OCI-M2 (cell line): ENCODE results near the gene BMP8A.
"Not testable (repeated sequence)": the region's sequence is repeated elsewhere in the genome, so short reads cannot be mapped to it uniquely, and the experiment has no call there.

ENCODE experiments used
- DNase-seq: peaks from one replicate; lab custom pipeline; 2025; ENCODE audit not compliant: unreplicated experiment; lab: John Stamatoyannopoulos, UW

BMP8A gene

GRCh38 chr1:39481289-39481688 lies 10.1 kb upstream of the BMP8A start:
- no peak for DNase-seq

DNA sequence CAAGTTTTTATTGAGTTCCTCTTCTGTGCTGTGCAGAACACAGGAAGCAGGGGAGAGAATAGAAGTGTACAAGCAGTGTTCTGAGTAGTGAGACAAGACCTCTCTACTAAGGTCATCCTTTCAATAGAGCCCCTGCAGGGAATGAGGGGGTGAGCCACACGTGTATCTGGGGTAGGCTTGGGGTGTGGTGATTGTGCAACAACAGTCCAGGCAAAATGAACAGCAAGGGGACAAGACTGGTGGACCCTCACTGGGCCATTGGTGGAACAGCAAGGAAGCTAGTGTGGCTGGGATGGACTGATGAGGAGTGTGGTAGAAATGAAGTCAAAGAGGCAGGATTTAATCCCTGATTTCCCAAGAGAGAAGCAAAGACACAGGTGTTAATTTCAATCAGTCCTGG lies 8.2 kb upstream of the BMP8A start:
- DNase-seq, result no peak

DNA sequence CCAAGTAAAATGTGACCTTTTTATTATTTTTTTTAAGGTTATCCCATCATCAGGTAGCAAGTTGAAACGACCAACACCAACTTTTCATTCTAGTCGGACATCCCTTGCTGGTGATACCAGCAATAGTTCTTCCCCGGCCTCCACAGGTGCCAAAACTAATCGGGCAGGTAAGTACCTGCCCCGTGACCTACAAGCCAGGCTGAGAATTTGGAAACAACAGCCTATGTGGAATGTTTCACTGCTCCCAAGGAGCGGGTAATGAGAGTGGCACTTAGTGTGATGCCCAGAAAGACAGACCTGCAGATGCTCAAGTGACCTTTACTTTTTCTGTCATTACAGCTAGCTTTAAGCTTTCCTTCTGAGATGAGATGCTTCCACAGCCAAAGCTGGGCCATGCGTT lies 6.9 kb upstream of the BMP8A start:
- DNase-seq, result no peak

DNA sequence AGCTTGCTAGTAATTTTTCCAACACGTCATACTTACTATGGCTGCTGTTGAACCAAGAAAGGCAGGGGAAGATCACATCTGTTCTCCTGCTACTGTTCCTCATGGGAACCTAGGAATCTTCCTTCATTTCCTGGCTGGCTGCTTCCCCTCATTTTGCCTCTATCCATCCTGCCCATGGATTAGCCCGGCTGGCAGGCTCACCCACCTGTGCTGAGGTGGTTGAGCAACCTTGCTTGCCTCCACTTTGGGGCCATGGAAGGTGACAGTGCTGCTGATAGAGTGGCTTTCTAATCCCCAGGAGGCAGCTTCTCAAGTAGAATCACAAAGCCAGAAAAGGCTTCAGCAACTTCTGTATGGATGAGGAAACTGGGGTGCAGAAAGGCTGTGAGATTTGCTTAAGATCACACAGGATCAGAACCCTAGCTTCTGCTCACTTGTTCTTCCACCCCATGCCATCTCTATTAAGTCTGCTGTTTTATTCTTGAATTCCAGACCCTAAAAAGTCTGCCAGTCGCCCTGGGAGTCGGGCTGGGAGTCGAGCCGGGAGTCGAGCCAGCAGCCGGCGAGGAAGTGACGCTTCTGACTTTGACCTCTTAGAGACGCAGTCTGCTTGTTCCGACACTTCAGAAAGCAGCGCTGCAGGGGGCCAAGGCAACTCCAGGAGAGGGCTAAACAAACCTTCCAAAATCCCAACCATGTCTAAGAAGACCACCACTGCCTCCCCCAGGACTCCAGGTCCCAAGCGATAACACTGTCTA lies 6.2 kb upstream of the BMP8A start:
- DNase-seq, result no peak

- DNase-seq, result no peak
Observed at GRCh38 chr1:39488012-39488545, 3.4 kb upstream of the BMP8A start.

- no peak for DNase-seq
Observed at GRCh38 chr1:39488793-39489566, 2.5 kb upstream of the BMP8A start.

- DNase-seq, result no peak
Observed at GRCh38 chr1:39489567-39490239, 1.7 kb upstream of the BMP8A start.

GRCh38 chr1:39490596-39491145 lies 765 bp upstream of the BMP8A start:
- no peak for DNase-seq

DNA sequence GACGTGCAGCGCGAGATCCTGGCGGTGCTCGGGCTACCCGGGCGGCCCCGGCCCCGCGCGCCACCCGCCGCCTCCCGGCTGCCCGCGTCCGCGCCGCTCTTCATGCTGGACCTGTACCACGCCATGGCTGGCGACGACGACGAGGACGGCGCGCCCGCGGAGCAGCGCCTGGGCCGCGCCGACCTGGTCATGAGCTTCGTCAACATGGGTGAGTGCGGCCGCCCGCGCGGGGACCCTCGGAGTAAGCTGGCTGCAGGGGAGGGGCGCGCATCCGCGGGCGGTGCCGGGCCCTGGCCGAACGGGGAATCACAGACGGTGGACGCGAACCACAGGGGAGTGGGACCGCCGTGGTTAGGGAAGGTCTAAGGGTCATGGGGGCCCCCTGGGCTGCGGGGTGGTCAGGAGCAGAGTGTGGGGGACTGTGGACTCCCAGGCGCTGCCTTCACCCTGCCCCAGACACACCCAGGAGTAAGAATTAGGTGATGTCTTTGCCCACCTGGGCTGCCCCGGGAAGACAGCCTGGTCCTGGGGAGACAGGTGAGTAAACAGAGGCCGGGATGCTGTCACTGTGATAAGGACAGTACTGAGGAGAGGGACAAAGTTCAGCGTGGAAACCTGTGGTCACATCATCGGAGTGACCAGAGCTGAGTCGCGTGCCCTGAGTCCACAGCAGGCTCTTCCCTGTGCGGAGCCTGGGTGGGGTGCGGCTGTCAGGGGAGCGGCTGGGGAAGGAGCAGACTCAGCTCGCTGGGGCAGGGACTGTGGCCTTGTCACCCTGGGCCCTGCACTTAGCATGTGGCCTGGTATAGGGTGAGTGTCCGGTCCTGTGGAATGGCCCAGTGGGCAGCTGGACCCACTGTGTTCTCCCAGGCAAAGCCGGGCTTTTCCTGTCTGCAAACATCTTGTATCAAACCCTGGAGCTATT lies 944 bp downstream of the BMP8A start:
- DNase-seq, result not testable (repeated sequence)

DNA sequence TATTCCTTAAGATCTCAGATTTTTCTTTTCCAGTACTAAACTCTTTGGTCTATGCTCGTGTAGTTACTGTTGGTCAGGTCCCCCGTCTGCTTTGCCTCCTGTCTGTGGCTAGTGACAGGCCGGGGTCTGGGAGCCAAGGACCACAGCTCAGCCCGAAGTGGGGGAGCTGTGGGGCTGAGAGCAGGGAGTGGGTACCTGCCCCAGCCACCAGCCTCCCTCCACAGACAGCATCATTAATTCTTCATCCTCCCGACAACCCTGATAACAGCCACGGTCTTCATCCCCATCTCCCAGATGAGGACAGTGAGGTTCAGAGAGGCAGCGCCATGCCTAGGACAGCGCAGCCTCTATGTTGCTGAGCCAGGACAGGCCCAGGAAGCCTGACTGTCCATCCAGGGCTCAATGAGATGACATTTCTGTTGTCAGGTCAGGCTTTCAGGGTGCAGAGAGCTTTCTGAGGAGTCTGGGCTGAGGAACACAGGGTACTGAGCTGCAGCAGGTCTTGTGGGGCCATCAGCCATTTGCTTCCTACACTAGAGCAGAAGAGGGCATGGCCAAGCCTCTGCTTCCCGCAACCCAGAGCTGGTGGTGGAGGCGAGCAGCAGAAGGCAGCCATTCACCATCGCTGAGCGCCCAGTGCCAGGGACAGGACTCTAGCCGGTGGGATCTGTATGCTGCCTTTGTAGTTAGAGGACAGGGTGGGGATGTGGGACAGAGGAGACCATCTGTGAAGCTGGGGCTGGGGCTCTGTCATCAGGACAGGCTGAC lies 1.8 kb downstream of the BMP8A start:
- not testable (repeated sequence) for DNase-seq

DNA sequence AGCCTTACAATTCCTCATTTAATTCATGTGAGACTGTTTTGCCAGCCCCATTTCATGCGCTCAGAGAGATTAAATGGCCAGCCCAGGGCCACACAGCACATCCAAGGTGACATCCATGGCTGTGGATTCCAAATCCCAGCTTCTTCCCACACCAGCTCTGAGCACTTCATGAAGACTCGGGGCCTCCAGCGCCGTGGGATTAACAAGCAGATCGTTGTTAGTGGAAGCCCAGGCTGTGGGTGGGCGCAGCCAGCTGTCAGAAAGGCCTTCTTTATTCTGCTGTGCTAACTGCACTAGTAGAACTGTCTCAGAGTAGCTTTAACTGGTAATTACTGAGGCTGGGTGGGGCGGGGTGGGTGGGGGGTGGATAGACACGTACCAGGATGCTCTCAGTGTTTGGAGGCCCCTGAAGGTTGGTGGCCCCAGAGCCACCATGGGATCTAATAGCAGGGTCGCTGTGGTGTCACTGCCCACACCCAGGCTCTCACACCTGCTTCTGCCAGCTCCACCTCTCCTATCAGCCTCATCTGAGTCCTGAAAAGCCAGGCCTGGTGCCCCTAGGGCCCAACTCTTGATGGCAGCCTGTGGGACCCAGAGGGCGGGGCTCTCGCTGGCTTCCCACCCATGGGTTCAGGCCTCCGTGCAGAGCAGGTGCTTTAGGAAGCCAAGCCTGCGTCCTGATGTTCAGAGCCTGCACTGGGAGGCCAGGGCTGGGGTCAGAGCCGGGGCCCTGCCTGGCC lies 3.4 kb downstream of the BMP8A start:
- no peak for DNase-seq

DNA sequence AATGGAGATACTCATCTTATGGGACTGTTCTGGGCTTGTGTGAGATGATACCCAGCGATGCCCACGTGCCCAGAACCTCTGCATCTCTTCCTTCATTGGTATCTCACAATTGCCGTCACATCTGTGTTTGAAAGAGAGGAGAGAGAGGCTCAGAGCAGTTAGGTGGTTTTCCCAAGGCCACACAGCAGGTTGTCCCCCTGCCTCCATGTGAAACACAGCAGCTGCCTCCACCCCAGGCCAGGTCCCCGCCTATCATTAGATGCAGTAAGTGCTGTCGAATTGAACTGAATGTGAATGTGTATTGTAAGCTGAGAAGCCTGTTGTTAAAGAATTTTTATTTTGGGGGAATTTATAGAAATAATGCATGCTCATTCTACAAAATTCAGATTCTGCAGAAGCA lies 5.1 kb downstream of the BMP8A start:
- DNase-seq, result not testable (repeated sequence)

- no peak for DNase-seq
Observed at GRCh38 chr1:39497585-39497984, 6.1 kb downstream of the BMP8A start.

DNA sequence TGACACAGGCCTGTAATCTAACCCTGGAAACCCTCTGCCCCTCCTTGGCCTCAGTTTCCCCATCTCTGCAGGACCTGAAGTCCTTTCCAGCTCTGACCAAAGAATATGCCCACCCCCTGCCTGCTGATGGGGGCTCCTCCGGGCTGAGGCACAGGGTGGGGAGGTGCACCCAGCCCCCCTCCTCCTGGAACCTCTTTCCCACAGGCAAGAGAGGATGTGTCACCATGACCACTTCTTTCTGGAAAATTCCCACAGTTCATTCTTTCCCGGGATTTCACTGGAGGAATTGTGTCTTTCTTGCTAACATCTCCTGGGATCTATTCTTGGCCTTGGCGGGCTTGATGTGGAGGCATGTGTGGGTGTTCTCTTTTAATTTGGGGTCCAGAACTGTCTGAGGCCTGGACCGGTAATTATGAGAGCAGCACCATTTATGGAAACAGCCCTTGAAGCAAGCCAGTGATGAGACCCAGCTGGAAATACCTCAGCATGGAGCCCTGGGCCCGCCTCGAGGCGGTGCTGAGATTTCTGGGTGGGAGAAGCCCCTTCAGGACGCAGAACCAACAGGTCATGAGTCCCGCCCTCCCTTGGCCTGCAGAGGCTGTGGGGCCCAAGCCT lies 6.8 kb downstream of the BMP8A start:
- DNase-seq, result not testable (repeated sequence)

DNA sequence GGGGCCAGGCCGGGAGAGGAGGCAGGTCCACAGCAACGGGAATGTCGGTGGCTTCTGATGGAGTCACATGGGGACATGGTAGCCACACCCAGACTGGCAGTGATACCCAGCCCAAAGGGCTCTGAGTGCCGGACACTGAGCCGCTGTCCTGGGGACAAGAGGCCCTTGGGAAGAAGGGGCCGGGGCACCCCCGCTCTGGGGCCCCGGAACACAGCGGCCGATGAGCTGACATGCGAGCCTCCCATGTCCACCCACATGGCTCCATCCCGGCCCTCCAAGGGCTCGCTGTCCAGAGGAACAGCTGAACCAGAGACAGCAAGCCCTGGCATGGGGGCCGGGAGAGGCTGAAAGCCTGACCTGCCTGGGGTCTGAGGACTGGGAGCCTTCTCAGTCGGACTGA lies 7.4 kb downstream of the BMP8A start:
- not testable (repeated sequence) for DNase-seq

DNA sequence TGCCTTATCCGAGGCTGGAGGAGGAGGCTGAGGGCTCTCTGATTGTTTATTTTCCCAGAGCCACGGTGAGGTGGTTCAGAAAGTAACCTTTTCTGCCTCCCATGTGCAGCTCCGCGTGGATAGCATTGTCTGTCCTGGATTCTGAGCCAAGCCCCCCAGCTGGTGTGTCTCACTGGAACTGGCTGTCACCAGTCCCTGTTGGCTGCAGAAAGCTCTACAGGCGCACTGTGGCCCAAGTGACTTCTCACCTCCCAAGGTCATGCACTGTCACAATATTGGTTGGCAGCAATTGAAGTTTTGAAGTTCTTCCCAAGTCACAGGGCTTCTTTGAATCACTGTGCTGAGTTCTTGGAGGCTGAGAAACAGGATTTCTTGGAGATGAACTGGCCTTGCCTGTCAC lies 8.2 kb downstream of the BMP8A start:
- DNase-seq, result no peak

- DNase-seq, result no peak
Observed at GRCh38 chr1:39500862-39501389, 9.5 kb downstream of the BMP8A start.

DNA sequence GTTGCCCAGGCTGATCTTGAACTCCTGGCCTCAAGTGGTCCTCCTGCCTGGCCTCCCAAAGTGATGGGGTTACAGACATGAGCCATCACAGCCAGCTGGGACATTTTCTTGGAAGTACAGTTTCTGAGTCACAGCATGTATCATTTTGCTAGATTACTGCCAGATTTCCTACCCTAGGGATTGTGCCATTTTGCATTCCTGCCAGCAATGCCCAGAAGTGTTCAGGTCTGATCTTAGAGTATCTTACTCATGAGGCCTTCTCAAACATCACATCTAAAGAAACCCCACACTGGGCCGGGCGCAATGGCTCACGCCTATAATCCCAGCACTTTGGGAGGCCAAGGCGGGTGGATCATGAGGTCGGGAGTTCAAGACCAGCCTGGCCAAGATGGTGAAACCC lies 10.2 kb downstream of the BMP8A start:
- no peak for DNase-seq
